SW 1271 (cell line): ENCODE results near the gene LRRTM3.

Experiments used
- DNase-seq, 2 experiments: peaks; one replicate each; lab custom pipeline; 2025; lab: John Stamatoyannopoulos, UW

The LRRTM3 gene

DNA sequence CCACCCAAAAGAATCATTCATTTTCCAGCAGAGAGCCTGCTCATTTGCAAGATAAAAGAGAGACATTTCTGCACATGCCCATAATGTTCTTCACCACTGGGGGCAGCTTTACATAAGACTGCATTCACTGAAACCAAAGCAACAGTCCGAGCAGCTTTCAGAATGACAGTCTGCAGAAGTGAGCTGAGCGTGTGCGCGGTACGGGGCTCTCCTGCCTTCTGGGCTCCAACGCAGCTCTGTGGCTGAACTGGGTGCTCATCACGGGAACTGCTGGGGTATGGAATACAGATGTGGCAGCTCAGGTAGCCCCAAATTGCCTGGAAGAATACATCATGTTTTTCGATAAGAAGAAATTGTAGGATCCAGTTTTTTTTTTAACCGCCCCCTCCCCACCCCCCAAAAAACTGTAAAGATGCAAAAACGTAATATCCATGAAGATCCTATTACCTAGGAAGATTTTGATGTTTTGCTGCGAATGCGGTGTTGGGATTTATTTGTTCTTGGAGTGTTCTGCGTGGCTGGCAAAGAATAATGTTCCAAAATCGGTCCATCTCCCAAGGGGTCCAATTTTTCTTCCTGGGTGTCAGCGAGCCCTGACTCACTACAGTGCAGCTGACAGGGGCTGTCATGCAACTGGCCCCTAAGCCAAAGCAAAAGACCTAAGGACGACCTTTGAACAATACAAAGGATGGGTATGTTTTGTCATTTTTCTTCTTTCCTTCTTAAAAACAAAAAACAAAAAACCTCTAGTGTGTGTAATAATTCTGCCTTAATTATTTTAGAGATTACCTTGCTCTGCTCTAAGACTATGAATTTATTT lies at the start of gene LRRTM3:
Gene LRRTM3, plus strand, starts transcription at position 141 of the 820 bp plus-strand sequence.
- DNase-seq: peak; percentile 6 to 64

GRCh38 chr10:66877361-66877760 lies 48.5 kb upstream of the LRRTM3 start:
- no peak for DNase-seq

DNA sequence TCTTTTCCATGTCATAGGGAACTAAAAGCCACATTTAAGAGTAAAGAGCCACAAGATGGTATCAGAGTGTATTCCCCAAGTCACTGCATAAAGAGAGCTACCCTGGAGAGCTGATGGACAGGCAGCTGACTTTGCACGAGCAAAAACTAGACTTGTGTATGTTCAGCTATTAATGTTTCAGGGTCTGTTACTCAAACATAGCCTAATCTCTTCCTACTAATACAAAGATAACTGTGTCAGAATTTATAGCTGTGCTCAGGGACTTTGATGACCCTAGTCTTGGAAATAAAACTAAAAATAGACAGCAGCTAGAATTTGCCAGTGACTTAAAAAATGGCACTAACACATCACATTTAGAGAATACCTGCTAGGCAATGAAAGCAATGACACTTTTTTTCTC lies 45.5 kb upstream of the LRRTM3 start:
- DNase-seq: no peak

- DNase-seq: no peak
Measured at GRCh38 chr10:66880826-66881225, 45.0 kb upstream of the LRRTM3 start.

GRCh38 chr10:66881814-66882213 lies 44.0 kb upstream of the LRRTM3 start:
- DNase-seq: no peak

DNA sequence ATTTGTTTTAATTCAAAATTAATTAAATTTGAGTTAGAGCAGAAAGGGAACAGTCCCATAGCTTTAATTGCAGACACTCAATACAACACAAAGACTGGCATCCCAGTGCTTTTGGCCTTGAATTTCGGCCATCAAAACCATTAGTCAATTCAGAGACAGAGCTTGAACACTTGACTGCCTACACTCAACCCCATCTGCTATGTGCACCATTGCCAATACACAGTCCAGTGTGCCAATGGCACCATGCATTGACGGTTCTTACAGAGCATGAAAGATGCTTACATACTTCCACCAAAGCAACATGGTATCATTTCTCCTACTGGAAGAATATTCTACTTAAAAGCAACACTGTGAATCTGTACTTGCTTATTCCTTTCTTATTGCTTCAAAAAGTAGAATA lies 43.6 kb upstream of the LRRTM3 start:
- no peak for DNase-seq

- DNase-seq: no peak
Measured at GRCh38 chr10:66886848-66887247, 39.0 kb upstream of the LRRTM3 start.

- no peak for DNase-seq
Measured at GRCh38 chr10:66888237-66888636, 37.6 kb upstream of the LRRTM3 start.

GRCh38 chr10:66892871-66893270 lies 33.0 kb upstream of the LRRTM3 start:
- no peak for DNase-seq

GRCh38 chr10:66910671-66911070 lies 15.2 kb upstream of the LRRTM3 start:
- no peak for DNase-seq

- no peak for DNase-seq
Measured at GRCh38 chr10:66916030-66916429, 9.8 kb upstream of the LRRTM3 start.

DNA sequence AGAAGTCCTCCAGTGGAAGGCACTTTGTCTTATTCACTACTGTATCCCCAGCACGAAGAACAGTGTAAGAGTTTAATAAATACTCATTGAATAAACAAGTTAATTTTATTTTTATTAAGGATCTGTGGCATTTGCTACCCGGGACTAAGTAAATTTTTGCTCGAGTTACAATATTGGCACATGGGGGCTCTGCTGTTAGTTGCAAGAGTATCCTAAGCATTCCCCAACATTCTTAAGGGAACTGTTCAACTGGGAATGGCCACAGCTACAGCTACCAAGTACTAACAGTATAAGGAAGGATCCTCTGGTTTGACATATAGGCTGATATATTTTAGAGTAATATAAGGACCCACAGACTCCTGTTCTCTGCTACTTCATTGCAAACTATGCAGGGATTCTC lies 8.7 kb upstream of the LRRTM3 start:
- no peak for DNase-seq

DNA sequence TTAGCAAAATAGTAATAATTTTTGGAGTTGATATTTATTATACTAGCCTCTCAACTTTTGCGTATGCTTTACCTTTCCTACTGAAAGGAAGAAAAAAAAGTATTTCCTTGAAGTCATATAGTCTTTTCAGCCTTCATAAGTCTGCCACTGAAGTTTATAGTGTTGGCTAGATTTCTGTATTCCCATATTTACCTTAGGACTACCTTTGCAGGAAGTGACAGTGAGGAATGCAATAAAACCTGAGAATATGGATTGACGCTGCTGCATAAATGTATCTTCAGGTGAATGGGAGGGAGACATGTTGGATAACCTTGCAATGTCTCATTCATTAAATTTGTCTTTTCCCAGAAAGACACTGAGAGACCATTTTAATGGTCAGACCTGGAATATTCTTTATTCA lies 6.6 kb upstream of the LRRTM3 start:
- DNase-seq: no peak

DNA sequence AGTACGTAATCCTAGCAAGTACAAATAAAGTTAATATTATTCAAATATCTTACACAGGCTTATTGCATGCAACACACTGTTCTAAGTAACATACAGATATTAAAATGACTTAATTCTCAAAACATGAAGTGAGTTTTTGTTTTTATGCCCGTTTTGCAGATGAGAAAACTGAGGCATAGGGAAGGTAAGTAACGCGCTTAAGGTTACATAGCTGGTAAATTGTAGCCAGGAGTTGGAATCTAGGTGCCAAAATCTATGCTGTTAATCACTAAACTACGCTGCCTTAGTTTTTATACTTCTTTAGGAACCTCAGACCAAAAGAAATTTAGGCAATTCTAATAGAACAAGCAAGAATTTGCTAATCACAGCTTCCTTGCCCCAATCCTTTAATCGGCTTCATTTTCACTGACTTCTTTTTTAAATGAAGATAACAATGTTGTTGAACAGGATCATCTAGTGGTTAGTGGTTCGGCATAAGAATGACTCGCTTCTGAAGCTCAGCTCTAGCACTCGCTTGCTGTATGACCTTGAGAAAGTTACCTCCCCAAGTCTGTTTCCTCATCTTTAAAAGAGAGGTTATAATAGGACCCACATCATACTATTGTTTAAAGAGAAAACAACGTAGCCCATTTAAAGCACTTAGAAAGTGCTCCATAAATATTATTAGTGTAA lies 1.0 kb upstream of the LRRTM3 start:
- no peak for DNase-seq

DNA sequence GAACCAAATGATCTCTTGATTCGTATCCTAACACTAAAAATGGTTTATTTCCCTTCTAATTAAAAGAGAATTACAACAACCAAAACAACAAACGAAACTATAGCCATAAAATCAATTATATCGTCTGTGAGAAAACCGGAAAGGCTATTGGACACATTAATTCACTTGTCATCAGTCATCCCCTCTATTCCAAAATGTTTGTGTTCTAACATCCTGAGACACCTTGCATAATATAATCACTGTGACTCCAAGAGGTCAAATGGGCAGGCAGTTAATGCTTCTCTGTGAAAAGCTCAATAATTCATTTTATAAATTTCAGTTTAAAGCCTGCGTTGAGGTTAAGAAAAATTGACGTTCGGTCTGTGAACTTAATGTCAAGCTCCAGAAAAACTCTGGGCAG lies 463 bp upstream of the LRRTM3 start:
- no peak for DNase-seq

DNA sequence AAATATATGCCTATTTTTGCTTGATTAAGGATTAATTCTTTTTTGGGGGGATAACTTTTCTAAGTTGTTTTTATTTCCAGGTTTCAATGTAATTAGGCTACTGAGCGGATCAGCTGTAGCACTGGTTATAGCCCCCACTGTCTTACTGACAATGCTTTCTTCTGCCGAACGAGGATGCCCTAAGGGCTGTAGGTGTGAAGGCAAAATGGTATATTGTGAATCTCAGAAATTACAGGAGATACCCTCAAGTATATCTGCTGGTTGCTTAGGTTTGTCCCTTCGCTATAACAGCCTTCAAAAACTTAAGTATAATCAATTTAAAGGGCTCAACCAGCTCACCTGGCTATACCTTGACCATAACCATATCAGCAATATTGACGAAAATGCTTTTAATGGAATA lies 1.0 kb downstream of the LRRTM3 start:
- DNase-seq: no peak

DNA sequence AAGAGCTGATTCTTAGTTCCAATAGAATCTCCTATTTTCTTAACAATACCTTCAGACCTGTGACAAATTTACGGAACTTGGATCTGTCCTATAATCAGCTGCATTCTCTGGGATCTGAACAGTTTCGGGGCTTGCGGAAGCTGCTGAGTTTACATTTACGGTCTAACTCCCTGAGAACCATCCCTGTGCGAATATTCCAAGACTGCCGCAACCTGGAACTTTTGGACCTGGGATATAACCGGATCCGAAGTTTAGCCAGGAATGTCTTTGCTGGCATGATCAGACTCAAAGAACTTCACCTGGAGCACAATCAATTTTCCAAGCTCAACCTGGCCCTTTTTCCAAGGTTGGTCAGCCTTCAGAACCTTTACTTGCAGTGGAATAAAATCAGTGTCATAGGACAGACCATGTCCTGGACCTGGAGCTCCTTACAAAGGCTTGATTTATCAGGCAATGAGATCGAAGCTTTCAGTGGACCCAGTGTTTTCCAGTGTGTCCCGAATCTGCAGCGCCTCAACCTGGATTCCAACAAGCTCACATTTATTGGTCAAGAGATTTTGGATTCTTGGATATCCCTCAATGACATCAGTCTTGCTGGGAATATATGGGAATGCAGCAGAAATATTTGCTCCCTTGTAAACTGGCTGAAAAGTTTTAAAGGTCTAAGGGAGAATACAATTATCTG lies 1.6 kb downstream of the LRRTM3 start:
- DNase-seq: no peak

DNA sequence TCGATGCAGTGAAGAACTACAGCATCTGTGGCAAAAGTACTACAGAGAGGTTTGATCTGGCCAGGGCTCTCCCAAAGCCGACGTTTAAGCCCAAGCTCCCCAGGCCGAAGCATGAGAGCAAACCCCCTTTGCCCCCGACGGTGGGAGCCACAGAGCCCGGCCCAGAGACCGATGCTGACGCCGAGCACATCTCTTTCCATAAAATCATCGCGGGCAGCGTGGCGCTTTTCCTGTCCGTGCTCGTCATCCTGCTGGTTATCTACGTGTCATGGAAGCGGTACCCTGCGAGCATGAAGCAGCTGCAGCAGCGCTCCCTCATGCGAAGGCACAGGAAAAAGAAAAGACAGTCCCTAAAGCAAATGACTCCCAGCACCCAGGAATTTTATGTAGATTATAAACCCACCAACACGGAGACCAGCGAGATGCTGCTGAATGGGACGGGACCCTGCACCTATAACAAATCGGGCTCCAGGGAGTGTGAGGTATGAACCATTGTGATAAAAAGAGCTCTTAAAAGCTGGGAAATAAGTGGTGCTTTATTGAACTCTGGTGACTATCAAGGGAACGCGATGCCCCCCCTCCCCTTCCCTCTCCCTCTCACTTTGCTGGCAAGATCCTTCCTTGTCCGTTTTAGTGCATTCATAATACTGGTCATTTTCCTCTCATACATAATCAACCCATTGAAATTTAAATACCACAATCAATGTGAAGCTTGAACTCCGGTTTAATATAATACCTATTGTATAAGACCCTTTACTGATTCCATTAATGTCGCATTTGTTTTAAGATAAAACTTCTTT lies 2.3 kb downstream of the LRRTM3 start:
- no peak for DNase-seq

DNA sequence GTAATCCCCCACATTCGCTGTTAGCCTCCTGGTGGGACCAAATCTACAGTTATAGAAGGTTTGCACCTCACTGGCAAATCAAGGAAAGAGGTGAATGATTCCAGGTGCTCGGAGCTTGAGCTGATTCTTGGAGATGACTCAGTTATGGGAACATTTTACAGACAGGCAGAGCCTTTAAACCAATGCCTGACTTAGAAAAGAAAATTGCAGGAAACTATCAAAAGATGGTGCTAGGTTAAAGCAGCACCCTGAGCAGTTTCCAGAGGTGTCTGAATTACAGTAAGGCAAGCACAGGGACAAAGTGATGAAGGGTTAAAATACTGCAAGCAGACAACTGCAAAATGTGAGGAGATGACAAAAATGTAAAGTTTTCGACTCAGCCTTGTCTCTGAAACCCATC lies 2.9 kb downstream of the LRRTM3 start:
- no peak for DNase-seq

- no peak for DNase-seq
Measured at GRCh38 chr10:66929375-66929774, 3.5 kb downstream of the LRRTM3 start.

- peak; percentile 1 to 49 for DNase-seq
Measured at GRCh38 chr10:66931340-66931948, 5.6 kb downstream of the LRRTM3 start.

GRCh38 chr10:66931949-66932343 lies 6.1 kb downstream of the LRRTM3 start:
- no peak for DNase-seq
